ENCODE results near the gene INSYN2B.

Gene INSYN2B

GRCh38 chr5:169906745-169907649 is 73.3 kb downstream of the INSYN2B start:
- TF ChIP-seq GATA3 (IDR thresholded peaks at IDR 0.05; ENCODE audit: low read depth, low read length) = no peak
- no peak for TF ChIP-seq GATA2 (IDR thresholded peaks at IDR 0.05; ENCODE audit: low read depth, low read length)

DNA sequence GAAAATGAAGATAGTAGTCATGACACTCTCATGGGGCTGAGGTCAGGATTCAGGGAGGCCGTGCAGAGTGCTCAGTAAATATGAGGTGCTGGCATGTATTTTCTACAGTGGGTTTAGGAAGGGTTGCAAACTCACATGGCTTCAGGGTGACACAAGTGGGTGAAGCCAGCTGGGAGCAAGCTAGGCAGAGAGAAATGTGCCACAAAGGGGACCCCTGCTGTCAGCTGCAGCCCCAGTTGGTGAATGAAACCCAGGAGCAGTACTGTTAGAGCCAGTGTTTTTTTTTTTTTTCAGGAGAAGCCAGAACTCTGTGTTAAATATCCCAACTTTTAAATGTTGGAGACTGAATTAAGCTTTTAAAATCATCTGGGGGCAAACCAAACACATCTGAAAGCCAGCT is 75.3 kb downstream of the INSYN2B start:
- TF ChIP-seq GATA3 (IDR thresholded peaks at IDR 0.05; ENCODE audit: low read depth, low read length) (no peak), GATA2 (IDR thresholded peaks at IDR 0.05; ENCODE audit: low read depth, low read length) (no peak)

DNA sequence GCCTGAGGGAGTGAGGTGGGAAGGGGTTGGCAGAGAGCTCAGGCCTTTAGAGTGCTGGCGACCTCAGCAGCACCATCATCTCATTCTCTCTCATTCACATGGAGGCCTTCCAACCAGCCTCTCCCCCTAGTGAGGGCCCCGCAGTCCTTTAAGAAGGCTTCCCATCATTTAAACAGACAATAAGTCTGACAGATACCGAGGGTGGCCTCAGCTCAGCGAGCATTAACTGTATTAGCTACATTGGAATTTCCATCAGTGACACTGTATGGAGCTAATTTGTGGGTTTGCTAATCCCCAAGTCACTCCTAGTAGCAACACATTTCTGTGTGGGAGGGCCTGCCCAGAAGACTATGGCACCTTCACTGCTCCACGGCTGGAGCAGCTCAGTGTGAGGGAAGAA is 75.8 kb downstream of the INSYN2B start:
- TF ChIP-seq GATA3 (IDR thresholded peaks at IDR 0.05; ENCODE audit: low read depth, low read length) (no peak), GATA2 (IDR thresholded peaks at IDR 0.05; ENCODE audit: low read depth, low read length) (no peak)

- TF ChIP-seq GATA2 (IDR thresholded peaks at IDR 0.05; ENCODE audit: low read depth, low read length) = no peak
- TF ChIP-seq GATA3 (IDR thresholded peaks at IDR 0.05; ENCODE audit: low read depth, low read length) = no peak
Observed at GRCh38 chr5:169904059-169904458, 76.2 kb downstream of the INSYN2B start.

GRCh38 chr5:169901896-169902295 is 78.4 kb downstream of the INSYN2B start:
- TF ChIP-seq GATA2 (IDR thresholded peaks at IDR 0.05; ENCODE audit: low read depth, low read length) (no peak), GATA3 (IDR thresholded peaks at IDR 0.05; ENCODE audit: low read depth, low read length) (no peak)

GRCh38 chr5:169897481-169897880 is 82.8 kb downstream of the INSYN2B start:
- no peak for TF ChIP-seq GATA3 (IDR thresholded peaks at IDR 0.05; ENCODE audit: low read depth, low read length)
- TF ChIP-seq GATA2 (IDR thresholded peaks at IDR 0.05; ENCODE audit: low read depth, low read length) = no peak

- TF ChIP-seq GATA3 (IDR thresholded peaks at IDR 0.05; ENCODE audit: low read depth, low read length) (no peak), GATA2 (IDR thresholded peaks at IDR 0.05; ENCODE audit: low read depth, low read length) (no peak)
Observed at GRCh38 chr5:169895926-169896325, 84.4 kb downstream of the INSYN2B start.

GRCh38 chr5:169893571-169893970 is 86.7 kb downstream of the INSYN2B start:
- TF ChIP-seq GATA2 (IDR thresholded peaks at IDR 0.05; ENCODE audit: low read depth, low read length) (no peak), GATA3 (IDR thresholded peaks at IDR 0.05; ENCODE audit: low read depth, low read length) (no peak)

DNA sequence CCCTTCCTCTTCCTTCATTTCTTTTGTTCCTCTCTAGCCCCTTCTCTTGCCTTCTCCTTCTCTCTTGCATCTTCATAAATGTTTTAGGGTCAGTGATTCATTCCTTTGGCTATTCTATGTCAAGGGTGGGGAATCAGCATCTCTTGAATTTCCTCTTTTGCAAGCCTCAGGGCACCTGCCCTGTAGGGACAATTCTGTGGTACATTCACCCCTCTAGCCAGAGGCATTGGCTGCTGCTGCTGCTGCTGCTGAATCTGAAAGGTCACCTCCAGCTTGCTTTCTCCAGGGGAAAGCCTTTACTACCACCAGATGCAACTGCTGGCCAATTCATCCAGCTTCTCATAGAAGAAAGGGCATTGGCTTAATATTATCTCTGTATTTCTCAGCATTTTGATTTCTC is 87.3 kb downstream of the INSYN2B start:
- no peak for TF ChIP-seq GATA3 (IDR thresholded peaks at IDR 0.05; ENCODE audit: low read depth, low read length)
- no peak for TF ChIP-seq GATA2 (IDR thresholded peaks at IDR 0.05; ENCODE audit: low read depth, low read length)

- TF ChIP-seq GATA2 (IDR thresholded peaks at IDR 0.05; ENCODE audit: low read depth, low read length) (no peak), GATA3 (IDR thresholded peaks at IDR 0.05; ENCODE audit: low read depth, low read length) (no peak)
Observed at GRCh38 chr5:169889572-169889971, 90.7 kb downstream of the INSYN2B start.

DNA sequence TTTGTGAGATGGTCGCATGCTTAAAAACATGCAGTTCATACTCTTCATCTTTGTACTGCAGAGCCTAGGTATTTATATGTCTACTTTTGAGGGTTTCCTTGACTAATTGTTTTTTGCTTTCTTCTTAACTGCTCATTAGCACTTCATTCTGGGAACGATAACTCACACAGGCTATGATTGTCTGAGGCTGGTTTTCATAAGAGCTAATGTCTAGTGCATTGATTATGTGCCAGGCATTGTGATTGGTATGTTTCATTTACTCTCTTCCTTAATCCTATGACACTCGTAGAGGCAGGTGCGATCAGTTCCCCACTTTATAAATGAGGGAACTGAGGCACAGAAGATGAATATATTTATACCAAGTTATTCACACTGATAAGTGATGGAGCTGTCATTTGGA is 93.6 kb downstream of the INSYN2B start:
- TF ChIP-seq GATA2 (IDR thresholded peaks at IDR 0.05; ENCODE audit: low read depth, low read length) (no peak), GATA3 (IDR thresholded peaks at IDR 0.05; ENCODE audit: low read depth, low read length) (no peak)

DNA sequence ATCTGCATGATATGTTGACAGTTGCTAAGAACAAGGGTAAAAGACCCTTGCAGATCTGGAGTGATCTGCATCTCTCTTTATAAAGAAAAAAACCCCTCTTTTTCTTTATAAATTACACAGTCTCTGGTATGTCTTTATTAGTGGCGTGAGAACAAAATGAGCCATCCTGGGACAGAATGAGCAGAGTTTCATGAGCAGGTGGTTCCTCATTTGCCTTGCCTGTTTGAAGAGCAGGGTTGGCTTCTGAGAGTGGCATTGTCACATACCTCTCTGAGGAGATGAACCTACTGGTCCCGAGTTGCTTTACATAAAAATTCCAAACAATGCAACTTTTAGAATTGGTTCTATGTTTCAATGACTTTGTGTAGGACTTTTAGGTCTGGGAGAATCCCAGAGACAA is 94.3 kb downstream of the INSYN2B start:
- TF ChIP-seq GATA2 (IDR thresholded peaks at IDR 0.05; ENCODE audit: low read depth, low read length) = no peak
- TF ChIP-seq GATA3 (IDR thresholded peaks at IDR 0.05; ENCODE audit: low read depth, low read length) = no peak

DNA sequence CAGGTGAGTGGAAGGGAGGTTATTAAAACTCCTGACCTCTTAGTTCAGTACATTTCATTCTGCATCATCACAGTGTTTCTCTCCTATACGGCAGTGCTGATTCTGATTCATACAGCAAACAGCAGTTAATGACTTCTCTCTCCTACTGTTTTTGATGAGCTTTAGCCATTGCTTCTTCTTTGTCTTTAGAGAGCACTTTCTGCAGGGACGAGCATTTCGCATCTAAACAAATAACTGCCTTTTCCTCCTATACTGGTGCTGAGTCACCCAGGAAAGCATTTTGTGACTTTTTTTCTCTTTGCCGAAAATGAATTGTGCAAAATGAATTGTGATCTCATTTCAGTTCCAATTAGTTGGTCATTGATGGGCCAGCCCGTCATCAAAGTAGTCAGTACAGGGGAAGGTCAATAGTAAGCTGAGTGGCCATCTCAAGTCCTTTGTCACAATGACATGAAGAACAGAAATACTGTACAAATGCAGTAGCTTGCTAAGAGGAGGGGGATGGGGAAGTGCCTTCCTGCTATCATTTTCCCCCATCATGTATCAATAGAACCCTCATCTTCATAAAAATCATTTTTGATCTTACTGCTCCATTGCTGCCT is 98.5 kb downstream of the INSYN2B start:
- TF ChIP-seq GATA3 (IDR thresholded peaks at IDR 0.05; ENCODE audit: low read depth, low read length) = no peak
- no peak for TF ChIP-seq GATA2 (IDR thresholded peaks at IDR 0.05; ENCODE audit: low read depth, low read length)

DNA sequence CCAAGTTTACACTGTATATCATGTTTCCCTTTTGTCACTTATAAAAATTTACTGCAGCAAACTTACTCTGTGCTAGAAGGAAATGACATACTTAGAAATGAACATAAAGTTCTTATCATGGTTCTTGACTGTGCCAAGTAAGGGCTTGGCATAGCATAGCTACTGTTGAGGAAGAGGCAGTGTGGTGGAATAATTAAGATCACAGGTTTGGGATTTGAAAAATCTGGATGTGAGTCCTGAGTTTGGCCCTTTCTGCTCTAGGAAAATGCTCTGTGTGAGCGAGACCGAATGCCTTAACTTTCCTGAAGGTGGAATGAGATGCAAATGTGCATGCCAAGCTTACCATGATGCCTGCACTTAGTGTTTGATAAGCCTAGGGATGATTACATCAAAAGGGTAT is 99.5 kb downstream of the INSYN2B start:
- TF ChIP-seq GATA2 (IDR thresholded peaks at IDR 0.05; ENCODE audit: low read depth, low read length) (no peak), GATA3 (IDR thresholded peaks at IDR 0.05; ENCODE audit: low read depth, low read length) (no peak)

Data from SH-SY5Y (cell line).